Testis (tissue), 3 donors: ENCODE data around the gene NBAS. TPM values are rescaled to one million over a fixed set of nuclear protein-coding genes. Genes with fewer than 3 reads are reported as not detected.

Source experiments
- DNase-seq: peaks from one replicate; pipeline ENCODE4 v3.0.0-alpha.2; 2019
- H3K27ac ChIP-seq, 2 donors: fragments of 200-600 bp; sonication (generic); one replicate each; pipeline ENCODE4 v1.5.1; 2019
- H3K27me3 ChIP-seq: fragments of 200-600 bp; sonication (generic); one replicate; pipeline ENCODE4 v1.5.1; 2019
- H3K36me3 ChIP-seq: fragments of 200-600 bp; sonication (generic); one replicate; pipeline ENCODE4 v1.5.1; 2017; ENCODE audit warnings: low read depth; ENCODE audit errors: missing control alignments
- H3K4me1 ChIP-seq: fragments of 200-600 bp; sonication (generic); one replicate; pipeline ENCODE4 v1.5.1; 2019
- H3K4me3 ChIP-seq, 2 donors: fragments of 200-600 bp; sonication (generic); one replicate each; pipeline ENCODE4 v1.5.1; 2017 to 2019
- H3K9me3 ChIP-seq: fragments of 200-600 bp; sonication (generic); one replicate; pipeline ENCODE4 v1.5.1; 2017
- POLR2A ChIP-seq: fragments of 450-650 bp; IDR thresholded peaks from one replicate; pipeline ENCODE4 v1.6.1; 2017; ENCODE audit warnings: antibody characterized with exemption, mild to moderate bottlenecking, moderate library complexity
- WGBS, 2 donors: methylation state at CpG; one replicate each; pipeline ENCODE4 v1.1.5; 2018; 5-methylcytosine and 5-hydroxymethylcytosine counted together
- intact Hi-C: fragments of 100-400 bp; cut with DNase I; formaldehyde crosslinking; loops from one replicate; pipeline ENCODE4 v1.15.1; 2023; ENCODE audit warnings: low total_unique reads
- polyA plus RNA-seq: library from polyadenylated mRNA; stranded (reverse); fragments of 350-450 nt; fragmentation: Illumina TruSeq; extraction: RNeasy Lipid Tissue Mini Kit (QIAGEN cat#74804); gene quantifications from one replicate; pipeline ENCODE4 v1.2.3, GENCODE V29; 2014; ENCODE audit warnings: low read depth, low replicate concordance; ENCODE audit not compliant: insufficient read depth
- total RNA-seq, 2 donors: library from RNA; depleted of rRNA; stranded (reverse); fragments of >200 nt; gene quantifications; one replicate each; pipeline ENCODE4 v1.2.3, GENCODE V29; 2016
- TF ChIP-seq, protein P1 (sequence below), 3 experiments: fragments of 450-650 bp in 2 of 3; fragments of 200-600 bp in 1 of 3; sonication (generic) in 1 of 3; IDR thresholded peaks; one replicate each; pipeline ENCODE4 v1.5.1; 2016 to 2019; ENCODE audit warnings: antibody characterized with exemption in 3 of 3, mild to moderate bottlenecking in 2 of 3, moderate library complexity in 1 of 3

NBAS gene
- total and polyA plus RNA-seq, 3 donors from 2014 or later: 75.8 to 84.2 (median 79.7) TPM

GRCh38 chr2:15539999-15540398 lies 21.1 kb downstream of the NBAS start:
- WGBS, 2 donors: 81 to 90% methylated on average over 3 of the region's 3 CpGs
- H3K27me3 ChIP-seq: no peaks in the 10 kb centered on the region
- TF ChIP-seq, protein P1, sequence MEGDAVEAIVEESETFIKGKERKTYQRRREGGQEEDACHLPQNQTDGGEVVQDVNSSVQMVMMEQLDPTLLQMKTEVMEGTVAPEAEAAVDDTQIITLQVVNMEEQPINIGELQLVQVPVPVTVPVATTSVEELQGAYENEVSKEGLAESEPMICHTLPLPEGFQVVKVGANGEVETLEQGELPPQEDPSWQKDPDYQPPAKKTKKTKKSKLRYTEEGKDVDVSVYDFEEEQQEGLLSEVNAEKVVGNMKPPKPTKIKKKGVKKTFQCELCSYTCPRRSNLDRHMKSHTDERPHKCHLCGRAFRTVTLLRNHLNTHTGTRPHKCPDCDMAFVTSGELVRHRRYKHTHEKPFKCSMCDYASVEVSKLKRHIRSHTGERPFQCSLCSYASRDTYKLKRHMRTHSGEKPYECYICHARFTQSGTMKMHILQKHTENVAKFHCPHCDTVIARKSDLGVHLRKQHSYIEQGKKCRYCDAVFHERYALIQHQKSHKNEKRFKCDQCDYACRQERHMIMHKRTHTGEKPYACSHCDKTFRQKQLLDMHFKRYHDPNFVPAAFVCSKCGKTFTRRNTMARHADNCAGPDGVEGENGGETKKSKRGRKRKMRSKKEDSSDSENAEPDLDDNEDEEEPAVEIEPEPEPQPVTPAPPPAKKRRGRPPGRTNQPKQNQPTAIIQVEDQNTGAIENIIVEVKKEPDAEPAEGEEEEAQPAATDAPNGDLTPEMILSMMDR (IDR thresholded peaks at IDR 0.05): no peak
- TF ChIP-seq POLR2A: no peak
- no peaks in the 10 kb centered on the region for H3K36me3 ChIP-seq
- no peak for DNase-seq
- H3K27ac ChIP-seq: no peak overlapping the region
- no peaks in the 10 kb centered on the region for H3K9me3 ChIP-seq
- H3K4me1 ChIP-seq: no peaks in the 10 kb centered on the region
- intact Hi-C loops: no loop called here
- H3K4me3 ChIP-seq: no peak overlapping the region

GRCh38 chr2:15538792-15539191 lies 22.3 kb downstream of the NBAS start:
- intact Hi-C loops: no loop called here
- Histone ChIP-seq H3K4me1 (no peaks in the 10 kb centered on the region), H3K27me3 (no peaks in the 10 kb centered on the region), H3K9me3 (no peaks in the 10 kb centered on the region), H3K4me3 (no peak overlapping the region), H3K36me3 (no peaks in the 10 kb centered on the region), H3K27ac (no peak overlapping the region)
- WGBS, 2 donors: 80 to 87% methylated on average over 4 of the region's 4 CpGs
- no peak for DNase-seq
- no peak for TF ChIP-seq POLR2A
- TF ChIP-seq, protein P1 (IDR thresholded peaks at IDR 0.05): no peak

DNA sequence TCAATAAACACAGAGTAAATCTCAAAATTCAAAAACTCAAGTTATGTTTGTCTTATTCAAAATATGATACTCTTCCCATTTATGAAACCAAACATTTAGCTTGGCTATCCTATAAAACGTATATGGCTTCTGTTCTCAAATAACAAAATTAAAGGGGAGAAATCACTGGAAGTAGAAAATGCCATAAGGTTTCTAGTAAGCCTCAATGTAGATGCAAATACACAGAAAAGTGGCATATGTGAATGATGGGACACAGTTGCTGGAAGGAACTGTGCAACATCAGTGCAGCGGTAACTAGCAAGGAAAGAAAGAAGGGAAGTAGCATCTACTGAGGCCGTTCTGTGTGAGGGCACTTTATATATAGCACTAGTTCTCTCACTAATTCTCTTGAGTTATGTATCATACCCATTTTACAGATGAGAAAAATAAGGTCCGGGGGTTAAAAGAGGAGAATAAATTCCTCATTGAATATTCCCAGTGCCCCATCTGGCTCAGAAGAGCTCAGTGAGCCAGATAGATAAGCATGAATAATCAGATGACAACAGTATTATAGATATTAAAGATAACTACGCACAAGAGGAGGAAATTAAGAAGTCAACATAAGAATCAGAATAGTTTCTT lies 27.2 kb downstream of the NBAS start:
- no peak for TF ChIP-seq POLR2A
- TF ChIP-seq, protein P1 (IDR thresholded peaks at IDR 0.05): no peak
- 93 to 94% methylated on average over 5 of the region's 5 CpGs for WGBS, 2 donors
- H3K36me3 ChIP-seq: no peaks in the 10 kb centered on the region

GRCh38 chr2:15532996-15533395 lies 28.1 kb downstream of the NBAS start:
- TF ChIP-seq POLR2A: no peak
- TF ChIP-seq, protein P1 (IDR thresholded peaks at IDR 0.05): no peak
- no peak for DNase-seq

More for the DNA sequence above, 27.2 kb downstream of the NBAS start:
- Histone ChIP-seq H3K4me1 (no peaks in the 10 kb centered on the region), H3K27me3 (no peaks in the 10 kb centered on the region), H3K4me3 (no peak overlapping the region), H3K9me3 (no peaks in the 10 kb centered on the region), H3K27ac (no peak overlapping the region)
- intact Hi-C loops: no loop called here
- DNase-seq: no peak

More at GRCh38 chr2:15532996-15533395, 28.1 kb downstream of the NBAS start:
- intact Hi-C loops: no loop called here
- H3K4me3 ChIP-seq: no peak overlapping the region
- no peak overlapping the region for H3K27ac ChIP-seq
- H3K27me3 ChIP-seq: no peaks in the 10 kb centered on the region
- WGBS, 2 donors: 92 to 96% methylated on average over 5 of the region's 5 CpGs
- no peaks in the 10 kb centered on the region for H3K36me3 ChIP-seq
- H3K9me3 ChIP-seq: no peaks in the 10 kb centered on the region
- H3K4me1 ChIP-seq: no peaks in the 10 kb centered on the region
